Measurements from ENCODE around the gene TRIP10.
"Not testable (repeated sequence)": the region's sequence is repeated elsewhere in the genome, so short reads cannot be mapped to it uniquely, and the experiment has no call there.

Gene TRIP10

GRCh38 chr19:6793973-6794372 lies 54.5 kb downstream of the TRIP10 start:
- no peak for DNase-seq (ENCODE audit: low spot score)
- no peak for TF ChIP-seq CTCF (IDR thresholded peaks at IDR 0.05)
- Histone ChIP-seq H3K27ac (no peak overlapping the region), H3K4me3 (no peak overlapping the region)

GRCh38 chr19:6794686-6795431 lies 55.4 kb downstream of the TRIP10 start:
- no peak for DNase-seq (ENCODE audit: low spot score)
- no peak for TF ChIP-seq CTCF (IDR thresholded peaks at IDR 0.05)
- no peak overlapping the region for H3K27ac ChIP-seq
- no peak overlapping the region for H3K4me3 ChIP-seq

GRCh38 chr19:6796278-6796677 lies 56.8 kb downstream of the TRIP10 start:
- no peak for DNase-seq (ENCODE audit: low spot score)
- Histone ChIP-seq H3K4me3 (no peak overlapping the region), H3K27ac (no peak overlapping the region)
- no peak for TF ChIP-seq CTCF (IDR thresholded peaks at IDR 0.05)

DNA sequence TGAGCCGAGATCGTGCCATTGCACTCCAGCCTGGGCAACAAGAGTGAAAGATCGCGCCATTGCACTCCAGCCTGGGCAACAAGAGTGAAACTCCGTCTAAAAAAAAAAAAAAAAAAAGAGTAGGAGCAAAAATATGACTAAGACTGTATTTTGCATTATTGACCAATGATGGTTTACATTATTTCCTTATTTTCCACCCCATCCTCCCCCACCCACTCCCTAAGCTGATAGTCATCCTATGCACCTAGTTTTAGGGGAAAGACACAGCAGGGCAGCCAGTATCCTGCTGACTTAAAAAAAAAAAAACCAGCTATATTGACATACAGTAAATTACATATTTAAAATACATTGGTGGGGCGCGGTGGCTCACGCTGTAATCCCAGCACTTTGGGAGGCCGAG lies 58.2 kb downstream of the TRIP10 start:
- Histone ChIP-seq H3K4me3 (no peak overlapping the region), H3K27ac (no peak overlapping the region)
- no peak for DNase-seq (ENCODE audit: low spot score)
- no peak for TF ChIP-seq CTCF (IDR thresholded peaks at IDR 0.05)

DNA sequence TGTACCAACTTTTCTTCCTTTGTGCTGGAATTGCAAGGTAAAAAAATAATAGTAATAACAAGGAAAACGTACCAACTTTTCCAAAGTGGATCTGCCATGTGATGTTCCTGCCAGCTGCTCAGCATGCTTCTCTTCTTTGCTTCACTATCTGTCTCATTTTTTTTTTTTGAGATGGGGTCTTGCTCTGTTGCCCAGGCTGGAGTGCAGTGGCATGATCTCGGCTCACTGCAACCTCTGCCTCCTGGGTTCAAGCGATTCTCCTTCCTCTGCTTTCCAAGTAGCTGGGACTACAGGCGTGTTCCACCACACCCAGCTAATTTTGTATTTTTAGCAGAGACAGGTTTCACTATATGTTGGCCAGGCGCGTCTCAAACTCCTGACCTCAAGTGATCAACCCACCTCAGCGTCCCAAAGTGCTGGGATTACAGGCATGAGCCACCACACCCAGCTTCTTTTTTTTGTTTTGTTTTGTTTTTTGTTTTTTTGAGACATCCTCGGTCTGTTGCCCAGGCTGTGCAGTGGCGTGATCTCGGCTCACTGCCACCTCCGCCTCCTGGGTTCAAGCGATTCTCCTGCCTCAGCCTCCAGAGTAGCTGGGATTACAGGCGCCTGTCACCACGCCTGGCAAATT lies 60.8 kb downstream of the TRIP10 start:
- not testable (repeated sequence) for DNase-seq (ENCODE audit: low spot score); H3K4me3 ChIP-seq; H3K27ac ChIP-seq

- Histone ChIP-seq H3K4me3 (peak overlapping the region; percentile 61), H3K27ac (peak overlapping the region in 1 of 2 donors; percentile 67)
- TF ChIP-seq CTCF (IDR thresholded peaks at IDR 0.05): no peak
- DNase-seq (ENCODE audit: low spot score): no peak
Observed at GRCh38 chr19:6800991-6801484, 61.6 kb downstream of the TRIP10 start.

All from coronary artery (tissue), 2 donors.